Right lobe of liver (tissue), 6 donors: ENCODE measurements around the gene ATAD3A. TPM values are rescaled to one million over a fixed set of nuclear protein-coding genes. Genes with fewer than 3 reads are reported as not detected.

ENCODE experiments used
- ATAC-seq, 4 donors: fragments of 200-7000 bp; cut with Tn5 transposase; one replicate each; pipeline ENCODE4 v1.9.1; 2020; ENCODE audit warnings: mild to moderate bottlenecking in 4 of 4, moderate library complexity in 4 of 4
- DNase-seq, 3 donors: peaks; one replicate each; pipeline ENCODE4 v3.0.0-alpha.2; 2020
- H3K27ac ChIP-seq, 3 donors: fragments of 200-600 bp; one replicate each; pipeline ENCODE4 v1.8.0; 2022
- H3K27me3 ChIP-seq, 2 donors: fragments of 200-600 bp; one replicate each; pipeline ENCODE4 v1.8.0; 2022
- H3K36me3 ChIP-seq, 4 donors: fragments of 200-600 bp; sonication (generic) in 1 of 4; one replicate each; pipeline versions ENCODE4 v1.5.1 to v1.8.0; 2017 to 2022; ENCODE audit warnings: control low read depth in 1 of 4
- H3K4me1 ChIP-seq, 4 donors: fragments of 200-600 bp; sonication (generic) in 1 of 4; one replicate each; pipeline versions ENCODE4 v1.5.1 to v1.8.0; 2017 to 2022; ENCODE audit warnings: control low read depth in 1 of 4
- H3K4me3 ChIP-seq, 3 donors: fragments of 200-600 bp; one replicate each; pipeline ENCODE4 v1.8.0; 2022
- H3K9me3 ChIP-seq, 4 donors: fragments of 200-600 bp; sonication (generic) in 1 of 4; one replicate each; pipeline versions ENCODE4 v1.5.1 to v1.8.0; 2017 to 2022; ENCODE audit warnings: control low read depth in 1 of 4
- CTCF ChIP-seq, 4 donors: fragments of 200-600 bp in 3 of 4; fragments of 450-650 bp in 1 of 4; IDR thresholded peaks; one replicate each; pipeline versions ENCODE4 v1.5.1 to v1.8.0; 2016 to 2022; ENCODE audit warnings: antibody characterized with exemption in 4 of 4, mild to moderate bottlenecking in 2 of 4
- POLR2A ChIP-seq: fragments of 450-650 bp; IDR thresholded peaks from one replicate; pipeline ENCODE4 v1.6.1; 2017; ENCODE audit warnings: antibody characterized with exemption, mild to moderate bottlenecking
- WGBS: methylation state at CpG from one replicate; pipeline ENCODE4 v1.1.6; 2018; ENCODE audit warnings: low coverage, low lambda C conversion rate; ENCODE audit not compliant: insufficient coverage; ENCODE audit errors: missing lambda C conversion rate; 5-methylcytosine and 5-hydroxymethylcytosine counted together
- intact Hi-C, 2 donors: fragments of 100-400 bp; cut with DNase I; formaldehyde crosslinking; loops; one replicate each; pipeline versions ENCODE4 v1.11.2 to v1.14.1; 2022
- total RNA-seq, 6 experiments: library from RNA; depleted of rRNA in 2 of 6; stranded (reverse); fragments of >200 nt in 2 of 6; fragmentation: NEBNext Ultra II Directional in 3 of 6; extraction: Animal tissue kit (Norgen Biotek cat#: 25700) in 3 of 6; gene quantifications; one replicate each; pipeline versions ENCODE4 v1.1.0 to v1.2.4, GENCODE V29; 2016 to 2023
- donor health status: DM: no; HTN: yes; CAD: no.
- donor health status: DM: no; HTN: no; CAD: no.
- donor health status: DM: no; HTN: no; CAD: no.
- donor health status: DM: no; HTN: yes; CAD: no.
- donor health status: DM: no; HTN: yes; CAD: no.

ATAD3A gene
- total RNA-seq, 6 experiments from 2014 or later: 10.8 to 31.7 (median 13.1) TPM

- Histone ChIP-seq H3K36me3 (peaks cover 0 to 18% (median 0%) of the 10 kb centered on the region in 4 donors), H3K4me3 (no peak overlapping the region), H3K4me1 (peaks cover 0 to 5% (median 0%) of the 10 kb centered on the region in 4 donors), H3K9me3 (no peaks in the 10 kb centered on the region), H3K27ac (no peak overlapping the region), H3K27me3 (no peaks in the 10 kb centered on the region)
- 82% methylated on average over 5 of the region's 10 CpGs for WGBS
- TF ChIP-seq POLR2A (no peak), CTCF (IDR thresholded peaks at IDR 0.05) (no peak)
- ATAC-seq (no peak), DNase-seq (no peak)
- intact Hi-C loops: no loop called here
Observed at GRCh38 chr1:1544544-1544943, 32.6 kb downstream of the ATAD3A start.

- peak in 1 of 3 donors; percentile 51 for DNase-seq
- Histone ChIP-seq H3K9me3 (no peaks in the 10 kb centered on the region), H3K4me3 (no peak overlapping the region), H3K4me1 (no peaks in the 10 kb centered on the region), H3K27ac (no peak overlapping the region), H3K27me3 (no peaks in the 10 kb centered on the region), H3K36me3 (peaks cover 0 to 18% (median 0%) of the 10 kb centered on the region in 4 donors)
- TF ChIP-seq POLR2A (no peak), CTCF (IDR thresholded peaks at IDR 0.05) (no peak)
- ATAC-seq: no peak
- WGBS: 87% methylated on average over 4 of the region's 23 CpGs
- intact Hi-C loops: no loop called here
Observed at GRCh38 chr1:1545946-1546737, 34.2 kb downstream of the ATAD3A start.

- H3K4me3 ChIP-seq: no peak overlapping the region
- WGBS: 87% methylated on average over 4 of the region's 9 CpGs
Observed at GRCh38 chr1:1547011-1547410, 35.0 kb downstream of the ATAD3A start.

GRCh38 chr1:1547476-1547875 is 35.5 kb downstream of the ATAD3A start:
- Histone ChIP-seq H3K36me3 (peaks cover 0 to 8% (median 0%) of the 10 kb centered on the region in 4 donors), H3K27ac (no peak overlapping the region), H3K4me1 (no peaks in the 10 kb centered on the region), H3K9me3 (no peaks in the 10 kb centered on the region), H3K27me3 (no peaks in the 10 kb centered on the region), H3K4me3 (no peak overlapping the region)
- no peak for ATAC-seq
- no peak for TF ChIP-seq CTCF (IDR thresholded peaks at IDR 0.05)
- no peak for TF ChIP-seq POLR2A
- 96% methylated on average over 5 of the region's 19 CpGs for WGBS
- no peak for DNase-seq
- intact Hi-C loops: no loop called here

More at GRCh38 chr1:1547011-1547410, 35.0 kb downstream of the ATAD3A start:
- no peaks in the 10 kb centered on the region for H3K9me3 ChIP-seq
- DNase-seq: no peak
- H3K27me3 ChIP-seq: no peaks in the 10 kb centered on the region
- no peaks in the 10 kb centered on the region for H3K4me1 ChIP-seq
- H3K27ac ChIP-seq: no peak overlapping the region
- ATAC-seq: no peak
- intact Hi-C loops: no loop called here
- TF ChIP-seq CTCF (IDR thresholded peaks at IDR 0.05): no peak
- no peak for TF ChIP-seq POLR2A
- H3K36me3 ChIP-seq: peaks cover 0 to 11% (median 0%) of the 10 kb centered on the region in 4 donors
